Measurements from ENCODE around the gene DLL3.
"Not testable (repeated sequence)": the region's sequence is repeated elsewhere in the genome, so short reads cannot be mapped to it uniquely, and the experiment has no call there.

Gene DLL3

GRCh38 chr19:39498798-39499642, at the start of gene DLL3:
DLL3 (plus strand) TSS chr19:39498947; CDS start chr19:39498975, 28 bp downstream.
- DNase-seq: peak; percentile 66

- DNase-seq: no peak
These were observed 49.5 kb upstream of the DLL3 start for GRCh38 chr19:39449116-39449797.

GRCh38 chr19:39451257-39451656, 47.5 kb upstream of the DLL3 start:
- DNase-seq: not testable (repeated sequence)

- DNase-seq: no peak
These were observed 35.3 kb upstream of the DLL3 start for GRCh38 chr19:39463403-39463802.

- no peak for DNase-seq
These were observed 32.6 kb upstream of the DLL3 start for GRCh38 chr19:39465956-39466747.

GRCh38 chr19:39467941-39468340, 30.8 kb upstream of the DLL3 start:
- no peak for DNase-seq

GRCh38 chr19:39469036-39469435, 29.7 kb upstream of the DLL3 start:
- no peak for DNase-seq

GRCh38 chr19:39469567-39469966, 29.2 kb upstream of the DLL3 start:
- DNase-seq: no peak

- DNase-seq: no peak
These were observed 27.9 kb upstream of the DLL3 start for GRCh38 chr19:39470724-39471339.

- no peak for DNase-seq
These were observed 26.8 kb upstream of the DLL3 start for GRCh38 chr19:39471756-39472536.

- no peak for DNase-seq
These were observed 25.9 kb upstream of the DLL3 start for GRCh38 chr19:39472746-39473442.

GRCh38 chr19:39473443-39473960, 25.2 kb upstream of the DLL3 start:
- DNase-seq: no peak

GRCh38 chr19:39474139-39474620, 24.6 kb upstream of the DLL3 start:
- DNase-seq: peak; percentile 89

- DNase-seq: no peak
These were observed 23.0 kb upstream of the DLL3 start for GRCh38 chr19:39475748-39476147.

GRCh38 chr19:39479319-39479801, 19.4 kb upstream of the DLL3 start:
- DNase-seq: not testable (repeated sequence)

- no peak for DNase-seq
These were observed 18.8 kb upstream of the DLL3 start for GRCh38 chr19:39479916-39480315.

- peak; percentile 99 for DNase-seq
These were observed 18.2 kb upstream of the DLL3 start, which contains the start of gene TIMM50 for GRCh38 chr19:39480337-39481228. TIMM50 (plus strand) TSS chr19:39480838; CDS start chr19:39480854, 16 bp downstream.

- no peak for DNase-seq
These were observed 17.6 kb upstream of the DLL3 start for GRCh38 chr19:39481229-39481545.

- DNase-seq: no peak
These were observed 17.1 kb upstream of the DLL3 start for GRCh38 chr19:39481676-39482075.

- DNase-seq: no peak
These were observed 15.6 kb upstream of the DLL3 start for GRCh38 chr19:39483141-39483540.
